RWPE1 (cell line): Measurements from ENCODE around the gene TOLLIP.

Experiments used
- CTCF ChIA-PET: fragments of 350-600 bp; sonication (Branson Sonifier 250); formaldehyde crosslinking; extraction: SDS; loops from one replicate; lab custom pipeline; 2021; lab: Yijun Ruan, JAX
- POLR2A ChIA-PET: fragments of 400-600 bp; formaldehyde crosslinking; extraction: SDS; loops from one replicate; lab custom pipeline; 2020; ENCODE audit warnings: antibody characterized with exemption; ENCODE audit not compliant: low non-redundant PET; lab: Yijun Ruan, JAX
- DNase-seq: peaks from one replicate; pipeline ENCODE4 v3.0.0; 2012; ENCODE audit warnings: low spot score
- H3K27ac ChIP-seq: fragments of 450-650 bp; 2 replicates; pipeline ENCODE4 v1.5.1; 2017
- CTCF ChIP-seq: fragments of 450-650 bp; conservative IDR thresholded peaks from 2 replicates; pipeline ENCODE4 v1.5.1; 2017; ENCODE audit warnings: low read depth, mild to moderate bottlenecking

TOLLIP gene

GRCh38 chr11:1353383-1354124 lies 44.1 kb upstream of the TOLLIP start:
- TF ChIP-seq CTCF, result no peak
- POLR2A ChIA-PET, result no interaction called here
- CTCF ChIA-PET, result no interaction called here

GRCh38 chr11:1352696-1353382 lies 43.4 kb upstream of the TOLLIP start:
- ChIA-PET CTCF (no interaction called here), POLR2A (no interaction called here)
- no peak for TF ChIP-seq CTCF

More at GRCh38 chr11:1353383-1354124, 44.1 kb upstream of the TOLLIP start:
- no peak overlapping the region for H3K27ac ChIP-seq
- DNase-seq, result no peak

GRCh38 chr11:1351278-1351937 lies 42.0 kb upstream of the TOLLIP start:
- POLR2A ChIA-PET, result no interaction called here

More at GRCh38 chr11:1352696-1353382, 43.4 kb upstream of the TOLLIP start:
- no peak for DNase-seq
- H3K27ac ChIP-seq, result no peak overlapping the region

GRCh38 chr11:1350086-1350725 lies 40.8 kb upstream of the TOLLIP start:
- DNase-seq, result no peak
- CTCF ChIA-PET, result no interaction called here
- POLR2A ChIA-PET, result no interaction called here

More at GRCh38 chr11:1351278-1351937, 42.0 kb upstream of the TOLLIP start:
- no peak for TF ChIP-seq CTCF
- no peak overlapping the region for H3K27ac ChIP-seq
- peak; percentile 16 for DNase-seq
- CTCF ChIA-PET, result interaction anchor here (0.9 kb wide), 1 partner anchor 30 kb away, joined by 4 read pairs; no protein-coding TSS in a partner anchor

GRCh38 chr11:1349327-1350041 lies 40.1 kb upstream of the TOLLIP start:
- no peak for TF ChIP-seq CTCF
- ChIA-PET CTCF (no interaction called here), POLR2A (no interaction called here)
- no peak for DNase-seq
- no peak overlapping the region for H3K27ac ChIP-seq

More at GRCh38 chr11:1350086-1350725, 40.8 kb upstream of the TOLLIP start:
- no peak for TF ChIP-seq CTCF
- H3K27ac ChIP-seq, result no peak overlapping the region
